Smooth muscle cell (in vitro differentiated cells): ENCODE results near the gene RARA. TPM values are rescaled to one million over a fixed set of nuclear protein-coding genes. Genes with fewer than 3 reads are reported as not detected.
A peak's percentile ranks its signal among the peaks of the same experiment; 100 is the strongest.

Experiments
- DNase-seq: peaks from one replicate; lab custom pipeline; 2025; ENCODE audit not compliant: unreplicated experiment; lab: John Stamatoyannopoulos, UW
- H2AFZ ChIP-seq: fragments of 200-600 bp; sonication (generic); 2 replicates; pipeline ENCODE4 v1.6.0; 2016; ENCODE audit warnings: antibody characterized with exemption, low read depth, mild to moderate bottlenecking
- H3F3A ChIP-seq: fragments of 200-600 bp; sonication (generic); 2 replicates; pipeline ENCODE4 v1.6.0; 2017; ENCODE audit warnings: antibody characterized with exemption, low read depth
- H3K27ac ChIP-seq: fragments of 200-600 bp; sonication (generic); 2 replicates; pipeline ENCODE4 v1.5.1; 2016; ENCODE audit warnings: low read depth, mild to moderate bottlenecking
- H3K27me3 ChIP-seq: fragments of 200-600 bp; sonication (generic); 2 replicates; pipeline ENCODE4 v1.6.1; 2016; ENCODE audit warnings: low read depth, mild to moderate bottlenecking
- H3K36me3 ChIP-seq: fragments of 200-600 bp; sonication (generic); 2 replicates; pipeline ENCODE4 v1.5.1; 2016; ENCODE audit warnings: low read depth
- H3K4me1 ChIP-seq: fragments of 200-600 bp; sonication (generic); 2 replicates; pipeline ENCODE4 v1.5.1; 2016; ENCODE audit warnings: low read depth
- H3K4me2 ChIP-seq: fragments of 200-600 bp; sonication (generic); 2 replicates; pipeline ENCODE4 v1.6.0; 2016; ENCODE audit warnings: mild to moderate bottlenecking
- H3K4me3 ChIP-seq: fragments of 200-600 bp; sonication (generic); 2 replicates; pipeline ENCODE4 v1.5.1; 2016; ENCODE audit warnings: mild to moderate bottlenecking
- H3K79me2 ChIP-seq: fragments of 200-600 bp; sonication (generic); 2 replicates; pipeline ENCODE4 v1.6.0; 2016; ENCODE audit warnings: low read depth, mild to moderate bottlenecking
- H3K9ac ChIP-seq: fragments of 200-600 bp; sonication (generic); 2 replicates; pipeline ENCODE4 v1.6.0; 2016; ENCODE audit warnings: low read depth
- H3K9me3 ChIP-seq: fragments of 200-600 bp; sonication (generic); replicated peaks from 2 replicates; pipeline ENCODE4 v1.5.1; 2016; ENCODE audit warnings: low read depth
- H4K20me1 ChIP-seq: fragments of 200-600 bp; sonication (generic); 2 replicates; pipeline ENCODE4 v1.6.0; 2016; ENCODE audit warnings: low read depth
- WGBS: methylation state at CpG from one replicate; pipeline ENCODE4 v1.1.7; 2016; ENCODE audit warnings: low lambda C conversion rate; 5-methylcytosine and 5-hydroxymethylcytosine counted together
- polyA plus RNA-seq: library from polyadenylated mRNA; unstranded; fragments of >200 nt; fragmentation: Nextera tagmentation; extraction: Ambion mirVana; gene quantifications from 2 replicates; pipeline ENCODE4 v1.2.1, GENCODE V29; 2016
- total RNA-seq: library from RNA; depleted of rRNA; stranded (reverse); fragments of >200 nt; gene quantifications from 2 replicates; pipeline ENCODE4 v1.2.3, GENCODE V29; 2014
- TF ChIP-seq, protein P1 (sequence below): fragments of 200-600 bp; sonication (generic); IDR thresholded peaks from 2 replicates; pipeline ENCODE4 v1.5.1; 2017; ENCODE audit warnings: borderline replicate concordance, mild to moderate bottlenecking, antibody characterized with exemption; ENCODE audit not compliant: insufficient read depth, poor library complexity, severe bottlenecking

RARA gene
- total and polyA plus RNA-seq, 2 experiments from 2014 or later, result 22.1 to 22.5 TPM

DNA sequence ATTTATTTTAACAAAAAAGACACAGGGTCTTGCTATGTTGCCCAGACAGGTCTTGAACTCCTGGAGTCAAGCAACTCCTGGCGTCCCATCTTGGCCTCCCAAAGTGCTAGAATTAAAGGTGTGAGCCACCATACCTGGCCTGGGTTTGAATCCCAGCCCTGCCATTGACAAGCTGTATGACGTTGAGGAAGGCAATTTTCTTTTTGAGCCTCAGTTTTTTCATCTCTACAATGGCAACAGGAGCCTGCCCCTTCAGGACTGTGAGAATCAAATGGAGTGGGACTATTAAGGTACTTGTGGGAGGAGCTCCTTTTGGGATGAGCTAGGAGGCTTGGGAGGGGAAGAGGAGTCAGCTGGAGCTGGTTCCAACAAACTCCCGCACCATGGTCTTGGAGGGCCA, 6.2 kb downstream of the RARA start:
- H3K9ac ChIP-seq, result no peak overlapping the region
- peak overlapping the region; percentile 61 for H3K4me2 ChIP-seq
- TF ChIP-seq, protein P1, sequence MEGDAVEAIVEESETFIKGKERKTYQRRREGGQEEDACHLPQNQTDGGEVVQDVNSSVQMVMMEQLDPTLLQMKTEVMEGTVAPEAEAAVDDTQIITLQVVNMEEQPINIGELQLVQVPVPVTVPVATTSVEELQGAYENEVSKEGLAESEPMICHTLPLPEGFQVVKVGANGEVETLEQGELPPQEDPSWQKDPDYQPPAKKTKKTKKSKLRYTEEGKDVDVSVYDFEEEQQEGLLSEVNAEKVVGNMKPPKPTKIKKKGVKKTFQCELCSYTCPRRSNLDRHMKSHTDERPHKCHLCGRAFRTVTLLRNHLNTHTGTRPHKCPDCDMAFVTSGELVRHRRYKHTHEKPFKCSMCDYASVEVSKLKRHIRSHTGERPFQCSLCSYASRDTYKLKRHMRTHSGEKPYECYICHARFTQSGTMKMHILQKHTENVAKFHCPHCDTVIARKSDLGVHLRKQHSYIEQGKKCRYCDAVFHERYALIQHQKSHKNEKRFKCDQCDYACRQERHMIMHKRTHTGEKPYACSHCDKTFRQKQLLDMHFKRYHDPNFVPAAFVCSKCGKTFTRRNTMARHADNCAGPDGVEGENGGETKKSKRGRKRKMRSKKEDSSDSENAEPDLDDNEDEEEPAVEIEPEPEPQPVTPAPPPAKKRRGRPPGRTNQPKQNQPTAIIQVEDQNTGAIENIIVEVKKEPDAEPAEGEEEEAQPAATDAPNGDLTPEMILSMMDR, result no peak
- H3F3A ChIP-seq, result peaks cover 13% of the 10 kb centered on the region
- H3K4me1 ChIP-seq, result peaks cover 61% of the 10 kb centered on the region
- H3K27ac ChIP-seq, result peak overlapping the region; percentile 93
- no peaks in the 10 kb centered on the region for H3K9me3 ChIP-seq
- no peak overlapping the region for H3K4me3 ChIP-seq
- peaks cover 25% of the 10 kb centered on the region for H3K79me2 ChIP-seq
- WGBS, result 97% methylated on average over 3 of the region's 3 CpGs
- no peaks in the 10 kb centered on the region for H3K27me3 ChIP-seq
- H2AFZ ChIP-seq, result no peak overlapping the region
- H3K36me3 ChIP-seq, result no peaks in the 10 kb centered on the region
- no peak for DNase-seq
- H4K20me1 ChIP-seq, result peaks cover 27% of the 10 kb centered on the region

- Histone ChIP-seq H3K9me3 (no peaks in the 10 kb centered on the region), H4K20me1 (peaks cover 34% of the 10 kb centered on the region), H3K36me3 (no peaks in the 10 kb centered on the region), H3K4me3 (peak overlapping the region; percentile 91), H3K4me1 (peaks cover 54% of the 10 kb centered on the region), H3K27me3 (no peaks in the 10 kb centered on the region), H3F3A (peaks cover 13% of the 10 kb centered on the region), H3K79me2 (peaks cover 28% of the 10 kb centered on the region), H3K9ac (no peak overlapping the region), H3K4me2 (peak overlapping the region; percentile 80), H3K27ac (peak overlapping the region; percentile 93), H2AFZ (no peak overlapping the region)
- WGBS, result 57% methylated on average over 9 of the region's 9 CpGs
- DNase-seq, result no peak
- TF ChIP-seq, protein P1, result no peak
Measured at GRCh38 chr17:40315678-40316570, 6.9 kb downstream of the RARA start.

GRCh38 chr17:40316571-40317344, 7.8 kb downstream of the RARA start:
- H3K79me2 ChIP-seq, result peaks cover 36% of the 10 kb centered on the region

More at GRCh38 chr17:40316571-40317344, 7.8 kb downstream of the RARA start:
- Histone ChIP-seq H3K27ac (peak overlapping the region; percentile 93), H3K9ac (peak overlapping the region; percentile 74), H4K20me1 (peaks cover 40% of the 10 kb centered on the region), H3K4me2 (peak overlapping the region; percentile 80), H3K4me3 (peak overlapping the region; percentile 91), H2AFZ (no peak overlapping the region), H3K36me3 (no peaks in the 10 kb centered on the region), H3F3A (peaks cover 13% of the 10 kb centered on the region), H3K4me1 (peaks cover 48% of the 10 kb centered on the region), H3K27me3 (no peaks in the 10 kb centered on the region), H3K9me3 (no peaks in the 10 kb centered on the region)
- TF ChIP-seq, protein P1, result no peak
- no peak for DNase-seq
- WGBS, result 4% methylated on average over 34 of the region's 38 CpGs
